HS-27A (cell line): ENCODE measurements around the gene CDK2AP2.
"Not testable (repeated sequence)": the region's sequence is repeated elsewhere in the genome, so short reads cannot be mapped to it uniquely, and the experiment has no call there.

Experiments used
- DNase-seq: peaks from one replicate; pipeline ENCODE4 v3.0.0-alpha.2; 2012; ENCODE audit warnings: low read depth, missing footprints

Gene CDK2AP2, protein sequence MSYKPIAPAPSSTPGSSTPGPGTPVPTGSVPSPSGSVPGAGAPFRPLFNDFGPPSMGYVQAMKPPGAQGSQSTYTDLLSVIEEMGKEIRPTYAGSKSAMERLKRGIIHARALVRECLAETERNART

DNA sequence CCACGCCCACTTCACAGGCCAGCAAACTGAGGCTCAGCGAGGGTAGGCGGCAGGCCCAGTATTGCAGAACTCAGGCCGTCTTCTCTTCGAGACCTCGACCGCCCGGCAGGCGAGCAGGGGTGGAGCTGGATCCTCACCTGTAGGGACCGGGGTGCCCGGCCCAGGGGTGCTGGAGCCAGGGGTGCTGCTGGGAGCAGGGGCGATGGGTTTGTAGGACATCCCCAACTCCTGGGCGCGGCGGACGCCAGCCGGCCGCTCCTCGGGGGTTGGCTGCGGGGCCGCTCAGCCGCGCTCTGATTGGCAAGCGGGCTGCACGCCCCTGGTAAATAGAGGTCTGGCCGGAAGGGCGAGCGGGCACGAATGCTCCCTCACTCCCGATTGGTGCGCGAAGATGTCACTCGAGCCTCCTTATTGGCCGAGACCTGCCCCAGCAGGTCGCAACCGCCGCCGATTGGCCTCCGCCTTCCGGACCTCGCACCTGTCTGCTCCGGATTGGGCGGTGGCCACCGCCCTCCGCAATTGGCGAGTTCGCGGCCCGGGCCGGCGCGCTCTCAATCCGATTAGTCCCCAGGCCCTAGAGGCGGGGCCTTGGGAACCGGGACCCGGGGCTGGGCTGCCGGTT, at the start of gene CDK2AP2:
CDK2AP2 (minus strand) TSS at position 299 of the 622 bp plus-strand sequence; CDS start at position 219, 80 bp downstream.
- DNase-seq = peak; percentile 98

GRCh38 chr11:67556244-67556643, 48.3 kb upstream of the CDK2AP2 start:
- DNase-seq = no peak

DNA sequence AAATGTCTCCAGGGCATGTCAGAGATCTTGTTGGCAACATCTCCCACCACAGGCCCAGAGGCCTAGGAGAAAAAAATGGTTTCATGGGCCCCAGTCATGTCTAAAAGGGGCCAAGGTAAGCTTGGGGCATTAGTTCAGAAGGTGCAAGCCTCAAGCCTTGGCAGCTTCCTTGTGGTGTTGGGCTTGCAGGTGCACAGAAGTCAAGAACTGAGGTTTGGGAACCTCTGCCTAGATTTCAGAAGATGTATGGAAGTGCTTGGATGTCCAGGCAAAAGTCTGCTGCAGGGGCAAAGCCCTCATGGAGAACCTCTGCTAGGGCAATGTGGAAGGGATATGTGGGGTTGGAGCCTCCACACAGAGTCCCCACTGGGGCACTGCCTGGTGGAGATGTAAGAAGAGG, 43.7 kb upstream of the CDK2AP2 start:
- not testable (repeated sequence) for DNase-seq

DNA sequence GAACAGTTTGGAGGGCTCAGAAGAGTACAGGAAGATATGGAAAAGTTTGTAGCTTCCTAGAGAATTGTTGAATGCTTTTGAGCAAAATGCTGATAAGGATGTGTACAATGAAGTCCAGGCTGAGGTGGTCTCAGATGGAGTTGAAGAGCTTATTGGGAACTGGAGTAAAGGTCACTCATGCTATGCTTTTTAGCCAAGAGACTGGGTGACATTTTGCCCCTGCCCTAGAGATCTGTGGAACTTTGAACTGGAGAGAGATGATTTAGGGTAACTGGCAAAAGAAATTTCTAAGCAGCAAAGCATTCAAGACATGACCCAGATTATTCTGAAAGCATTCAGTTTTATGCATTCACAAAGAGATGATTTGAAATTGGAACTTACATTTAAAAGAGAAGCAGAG, 43.2 kb upstream of the CDK2AP2 start:
- no peak for DNase-seq

DNA sequence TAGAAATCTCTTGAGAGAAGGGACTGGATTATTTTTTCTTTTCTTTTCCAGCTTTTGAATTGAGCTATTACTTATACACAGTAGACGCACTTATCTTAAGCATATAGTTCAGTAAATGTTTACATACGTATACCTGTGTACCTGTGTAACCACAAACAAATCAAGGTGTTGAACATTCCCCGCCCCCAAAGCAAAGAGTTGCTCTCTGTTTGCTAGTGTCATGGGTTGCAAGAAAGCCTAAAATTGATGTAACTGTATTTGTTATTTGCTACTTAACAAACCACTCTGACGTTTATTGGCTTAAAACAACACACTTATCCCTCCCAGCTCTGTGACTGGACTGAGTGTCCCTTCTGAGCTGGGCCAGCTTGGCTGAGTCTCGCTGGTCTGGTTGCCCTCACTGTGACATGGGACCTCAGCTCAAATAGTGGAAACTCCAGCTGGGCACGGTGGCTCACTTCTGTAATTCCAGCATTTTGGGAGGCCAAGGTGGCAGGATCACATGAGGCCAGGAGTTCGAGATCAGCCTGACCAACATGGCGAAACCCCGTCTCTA, 40.7 kb upstream of the CDK2AP2 start:
- DNase-seq = no peak

- not testable (repeated sequence) for DNase-seq
Observed at GRCh38 chr11:67548112-67548511, 40.1 kb upstream of the CDK2AP2 start.

DNA sequence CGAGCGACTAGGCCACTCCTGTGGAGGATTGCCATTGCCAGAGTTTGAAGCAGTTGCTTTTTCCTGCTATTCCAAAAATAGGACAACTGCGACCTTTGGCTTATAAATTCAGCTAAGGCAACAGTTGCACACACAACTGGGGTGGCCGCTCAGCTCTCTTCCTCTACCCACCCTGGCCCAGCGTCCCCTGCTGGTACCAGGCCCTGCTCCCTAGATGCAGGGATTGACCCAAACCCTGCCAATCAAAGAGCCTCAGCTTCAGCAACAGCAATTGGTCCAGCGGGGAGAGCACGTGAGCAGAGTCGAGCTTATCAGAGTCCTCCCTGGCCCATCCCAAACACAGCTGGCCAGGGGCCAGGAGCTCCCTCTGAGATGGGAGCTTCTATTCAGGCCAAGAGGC, 37.3 kb upstream of the CDK2AP2 start:
- no peak for DNase-seq

- no peak for DNase-seq
Observed at GRCh38 chr11:67544616-67545242, 36.8 kb upstream of the CDK2AP2 start.

DNA sequence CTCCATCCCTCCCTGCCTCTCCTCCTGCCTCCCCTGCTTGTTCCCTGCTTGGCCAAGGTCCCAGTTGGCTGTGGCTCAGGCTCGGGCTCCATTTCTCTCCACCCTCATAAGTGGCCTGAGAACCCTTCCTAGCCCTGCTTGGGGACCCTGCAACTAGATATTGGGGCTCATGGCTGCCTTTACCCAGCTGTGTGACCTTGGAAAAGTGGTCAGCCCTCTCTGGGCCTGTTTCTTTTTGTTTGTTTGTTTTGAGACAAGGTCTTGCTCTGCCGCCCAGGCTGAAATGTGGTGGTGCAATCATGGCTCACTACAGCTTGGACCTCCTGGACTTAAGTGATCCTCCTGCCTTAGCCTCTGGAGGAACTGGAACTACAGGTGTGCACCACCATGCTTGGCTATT, 35.6 kb upstream of the CDK2AP2 start:
- DNase-seq = no peak

DNA sequence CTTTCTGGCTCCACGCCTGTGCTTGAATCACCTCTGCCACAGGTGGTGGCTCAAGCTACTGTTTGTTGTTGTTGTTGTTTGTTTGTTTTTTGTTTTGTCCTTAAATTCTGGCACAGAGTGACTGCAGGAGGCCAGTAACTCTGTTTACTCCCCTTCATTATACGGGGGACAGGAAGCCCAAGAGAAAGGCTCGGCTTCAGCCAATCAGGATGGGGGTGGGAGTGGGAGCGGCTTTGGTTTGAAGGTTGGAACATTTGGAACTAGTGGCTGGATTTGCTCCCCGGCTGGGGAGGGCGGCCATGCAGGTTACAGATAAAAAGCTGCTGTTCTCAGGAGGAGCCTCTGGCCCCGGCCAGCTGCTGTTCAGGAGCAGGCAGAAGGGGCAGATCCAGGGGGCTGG, 35.0 kb upstream of the CDK2AP2 start:
- no peak for DNase-seq

- DNase-seq = no peak
Observed at GRCh38 chr11:67542169-67542568, 34.2 kb upstream of the CDK2AP2 start.

- no peak for DNase-seq
Observed at GRCh38 chr11:67541198-67541597, 33.2 kb upstream of the CDK2AP2 start.

DNA sequence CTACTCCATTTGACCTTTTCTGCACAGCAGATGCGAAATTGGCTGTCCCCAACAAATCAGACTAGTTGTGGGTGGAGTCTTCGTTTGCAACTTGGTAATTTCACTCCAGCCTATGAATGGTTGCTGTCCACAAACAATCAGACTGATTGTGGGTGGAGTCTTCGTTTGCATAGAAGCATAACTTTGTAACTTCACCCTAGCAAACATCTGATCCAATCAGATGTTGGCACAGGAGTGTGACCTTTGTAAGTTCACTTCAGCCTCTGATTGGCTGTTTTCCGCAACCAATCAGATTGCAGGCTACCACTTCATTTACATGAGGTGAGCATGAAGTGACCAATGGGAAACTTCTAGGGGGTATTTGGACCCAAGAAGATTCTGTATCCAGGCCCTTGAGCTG, 31.6 kb upstream of the CDK2AP2 start:
- DNase-seq = no peak

GRCh38 chr11:67538823-67539505, 31.0 kb upstream of the CDK2AP2 start:
- no peak for DNase-seq

- DNase-seq = no peak
Observed at GRCh38 chr11:67538306-67538705, 30.3 kb upstream of the CDK2AP2 start.

DNA sequence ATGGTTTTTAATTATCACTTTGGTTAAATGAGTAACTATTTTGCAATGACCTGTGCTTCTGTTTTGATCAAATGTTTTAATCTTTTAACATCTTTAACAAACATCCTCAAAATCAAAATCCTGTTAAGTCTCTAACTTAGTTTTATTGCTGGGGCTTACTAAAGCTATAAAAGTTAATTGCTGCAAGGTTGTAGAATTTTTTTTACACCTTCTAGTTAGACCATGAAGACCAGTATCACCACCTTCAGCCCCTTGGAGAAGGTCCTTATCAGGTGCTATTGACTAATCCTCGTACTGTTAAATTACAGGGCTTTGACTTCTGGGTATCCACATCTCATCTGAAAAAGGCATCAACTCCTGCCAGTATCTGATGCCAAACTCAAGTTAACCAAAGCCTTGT, 27.6 kb upstream of the CDK2AP2 start:
- no peak for DNase-seq

GRCh38 chr11:67534070-67534679, 26.2 kb upstream of the CDK2AP2 start:
- DNase-seq = no peak

DNA sequence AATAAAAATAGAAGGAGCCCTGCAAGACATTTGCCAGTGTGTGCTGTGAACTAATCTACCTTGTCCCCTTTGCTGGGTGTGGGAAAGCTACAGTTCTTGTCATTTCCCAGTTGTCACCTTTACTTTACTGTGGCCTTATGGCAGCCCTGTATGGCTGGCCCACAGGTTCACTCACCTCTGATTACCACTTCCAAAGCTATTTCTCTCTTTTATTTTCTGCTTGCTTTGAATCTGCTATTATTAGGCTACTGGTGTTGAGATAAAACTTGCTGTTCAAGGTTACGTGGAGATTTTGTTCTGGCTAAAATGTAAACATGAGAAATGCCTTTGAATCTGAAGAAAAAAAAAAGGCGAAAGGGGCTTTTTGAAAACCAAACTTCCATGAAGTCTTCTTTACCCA, 24.9 kb upstream of the CDK2AP2 start:
- no peak for DNase-seq

DNA sequence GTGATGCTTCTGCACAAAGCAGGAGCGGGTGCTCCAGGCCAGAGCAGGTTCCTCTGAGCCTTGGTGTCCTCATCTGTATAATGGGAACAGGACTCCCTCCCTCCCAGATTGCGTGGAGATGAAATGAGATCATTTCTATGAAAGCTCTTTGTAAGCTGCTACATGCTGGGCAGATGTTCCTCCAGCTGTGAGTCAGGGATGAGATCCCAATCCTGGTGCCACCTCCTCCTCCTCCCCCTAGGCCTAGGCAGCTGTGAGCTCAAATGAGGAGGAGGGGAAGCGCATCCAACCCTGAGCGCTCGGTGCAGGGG, 22.3 kb upstream of the CDK2AP2 start:
- DNase-seq = no peak

GRCh38 chr11:67528376-67528775, 20.4 kb upstream of the CDK2AP2 start:
- no peak for DNase-seq

GRCh38 chr11:67525275-67525976, 17.5 kb upstream of the CDK2AP2 start:
- DNase-seq = no peak

- DNase-seq = no peak
Observed at GRCh38 chr11:67524480-67524808, 16.5 kb upstream of the CDK2AP2 start.
